ENCODE measurements around the gene FBXO31.
A peak's percentile ranks its signal among the peaks of the same experiment; 100 is the strongest.

Gene FBXO31

GRCh38 chr16:87317750-87318644, 65.6 kb downstream of the FBXO31 start:
- DNase-seq (ENCODE audit: low read depth): peak; percentile 69
- no peak for TF ChIP-seq CTCF (conservative IDR thresholded peaks at IDR 0.05; ENCODE audit: control insufficient read depth, insufficient read depth, low read depth, low read length)
- peak overlapping the region; percentile 93 for H3K4me3 ChIP-seq (ENCODE audit: control insufficient read depth, low read depth, low read length)

GRCh38 chr16:87316923-87317749, 66.4 kb downstream of the FBXO31 start, which contains the start of gene C16orf95:
TSS of gene C16orf95 (minus strand) at chr16:87317392. CDS start at chr16:87317242, 150 bp downstream.
- peak; percentile 93 for DNase-seq (ENCODE audit: low read depth)
- TF ChIP-seq CTCF (conservative IDR thresholded peaks at IDR 0.05; ENCODE audit: control insufficient read depth, insufficient read depth, low read depth, low read length): peak; percentile 64
- peak within 1 kb of the TSS; percentile 93 for H3K4me3 ChIP-seq (ENCODE audit: control insufficient read depth, low read depth, low read length)

DNA sequence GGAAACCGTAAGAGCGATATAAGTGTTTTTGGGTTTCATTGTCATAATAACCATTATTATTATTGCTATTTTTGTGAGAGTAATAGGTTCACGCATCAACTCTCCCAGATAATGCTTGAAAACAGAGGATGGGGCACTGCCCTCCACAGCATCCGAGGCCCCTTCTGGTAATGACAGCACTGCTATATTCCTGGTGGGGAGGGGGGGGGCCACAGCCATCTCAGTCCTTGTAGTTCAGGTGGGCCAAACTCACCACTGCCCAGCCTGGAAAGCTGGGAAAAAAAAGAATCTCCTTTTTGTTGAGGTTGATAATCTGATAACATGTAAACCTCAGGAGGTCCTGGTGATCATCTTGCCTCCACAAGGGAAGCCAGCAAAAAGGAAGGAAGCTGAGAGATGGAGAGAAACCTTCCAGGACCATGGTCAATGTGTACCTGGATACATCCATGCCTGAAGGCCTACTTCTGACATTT, 67.1 kb downstream of the FBXO31 start:
- no peak for DNase-seq (ENCODE audit: low read depth)
- peak overlapping the region; percentile 93 for H3K4me3 ChIP-seq (ENCODE audit: control insufficient read depth, low read depth, low read length)
- no peak for TF ChIP-seq CTCF (conservative IDR thresholded peaks at IDR 0.05; ENCODE audit: control insufficient read depth, insufficient read depth, low read depth, low read length)

DNA sequence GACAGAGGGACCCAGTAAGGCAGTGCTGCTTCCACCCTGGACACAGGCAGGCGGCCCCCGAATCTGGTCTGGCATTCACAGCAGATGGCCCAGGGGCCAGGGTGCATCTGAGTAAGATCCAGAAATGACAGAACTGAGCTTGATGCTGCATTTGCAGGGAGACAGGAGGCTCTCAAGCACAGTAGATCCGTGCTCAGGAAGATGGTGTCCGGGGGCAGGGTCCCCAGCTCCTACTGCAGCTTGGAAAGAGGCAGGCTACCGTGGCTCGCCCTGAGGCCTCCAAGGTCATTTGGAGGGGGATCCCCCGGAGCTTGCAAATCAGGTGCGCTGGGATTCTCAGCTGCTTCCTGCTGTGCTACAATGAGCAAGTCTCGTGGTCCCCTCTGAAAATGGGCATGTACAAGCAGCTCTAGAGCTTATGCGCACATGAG, 68.6 kb downstream of the FBXO31 start:
- no peak for TF ChIP-seq CTCF (conservative IDR thresholded peaks at IDR 0.05; ENCODE audit: control insufficient read depth, insufficient read depth, low read depth, low read length)
- no peak overlapping the region for H3K4me3 ChIP-seq (ENCODE audit: control insufficient read depth, low read depth, low read length)
- DNase-seq (ENCODE audit: low read depth): no peak

GRCh38 chr16:87312008-87312407, 71.6 kb downstream of the FBXO31 start:
- no peak for DNase-seq (ENCODE audit: low read depth)
- no peak for TF ChIP-seq CTCF (conservative IDR thresholded peaks at IDR 0.05; ENCODE audit: control insufficient read depth, insufficient read depth, low read depth, low read length)
- no peak overlapping the region for H3K4me3 ChIP-seq (ENCODE audit: control insufficient read depth, low read depth, low read length)

GRCh38 chr16:87311387-87311786, 72.2 kb downstream of the FBXO31 start:
- no peak overlapping the region for H3K4me3 ChIP-seq (ENCODE audit: control insufficient read depth, low read depth, low read length)
- no peak for DNase-seq (ENCODE audit: low read depth)
- TF ChIP-seq CTCF (conservative IDR thresholded peaks at IDR 0.05; ENCODE audit: control insufficient read depth, insufficient read depth, low read depth, low read length): no peak

All from fibroblast of mammary gland (primary cell).